CD4-positive, alpha-beta memory T cell (primary cell): ENCODE results near the gene PRDM16. TPM values are rescaled to one million over a fixed set of nuclear protein-coding genes. Genes with fewer than 3 reads are reported as not detected.
A peak's percentile ranks its signal among the peaks of the same experiment; 100 is the strongest.

Experiments used
- CTCF ChIA-PET: fragments of 350-600 bp; sonication (Branson Sonifier 250); formaldehyde crosslinking; loops from one replicate; lab custom pipeline; 2021; ENCODE audit warnings: inconsistent platforms; ENCODE audit not compliant: partially characterized antibody; lab: Charles Lee
- POLR2A ChIA-PET: fragments of 350-600 bp; sonication (Branson Sonifier 250); formaldehyde crosslinking; loops from one replicate; lab custom pipeline; 2021; ENCODE audit not compliant: partially characterized antibody; lab: Charles Lee
- DNase-seq, 5 donors: peaks; one replicate each; pipeline versions ENCODE4 v3.0.0 to v3.0.0-alpha.2; 2020 to 2022; ENCODE audit warnings: mixed read lengths in 1 of 5
- H3K27ac ChIP-seq: one replicate; pipeline ENCODE4 v1.7.0; 2013; ENCODE audit warnings: low read depth, low read length
- H3K27me3 ChIP-seq: 2 replicates; pipeline ENCODE4 v1.7.0; 2013; ENCODE audit warnings: mild to moderate bottlenecking, low read length, moderate library complexity; ENCODE audit not compliant: insufficient read depth
- H3K36me3 ChIP-seq: 2 replicates; pipeline ENCODE4 v1.7.0; 2013; ENCODE audit warnings: mild to moderate bottlenecking, low read length, moderate library complexity; ENCODE audit not compliant: insufficient read depth
- H3K4me1 ChIP-seq: 2 replicates; pipeline ENCODE4 v1.7.0; 2013; ENCODE audit warnings: mild to moderate bottlenecking, low read length, moderate library complexity; ENCODE audit not compliant: insufficient read depth
- H3K4me3 ChIP-seq, 2 donors: one replicate each; pipeline ENCODE4 v1.7.0; 2013; ENCODE audit warnings: low read length in 2 of 2, mild to moderate bottlenecking in 1 of 2
- H3K9me3 ChIP-seq, 2 donors: one replicate each; pipeline ENCODE4 v1.7.0; 2013; ENCODE audit warnings: low read length in 2 of 2, control low read depth in 1 of 2; ENCODE audit not compliant: control insufficient read depth in 1 of 2
- H3K27ac Mint-ChIP-seq, 7 donors: one replicate each; pipeline ENCODE4 v1.8.0; 2020 to 2021; ENCODE audit warnings: mixed read lengths in 7 of 7, mild to moderate bottlenecking in 6 of 7, inconsistent platforms in 3 of 7, moderate library complexity in 3 of 7
- H3K27me3 Mint-ChIP-seq, 2 donors: one replicate each; pipeline ENCODE4 v1.8.0; 2020 to 2021; ENCODE audit warnings: mixed read lengths in 2 of 2
- H3K36me3 Mint-ChIP-seq, 2 donors: one replicate each; pipeline ENCODE4 v1.8.0; 2020 to 2021; ENCODE audit warnings: mixed read lengths in 2 of 2, inconsistent platforms in 1 of 2, mild to moderate bottlenecking in 1 of 2
- H3K4me1 Mint-ChIP-seq, 4 donors: one replicate each; pipeline ENCODE4 v1.8.0; 2020 to 2021; ENCODE audit warnings: mixed read lengths in 4 of 4, mild to moderate bottlenecking in 1 of 4
- H3K4me3 Mint-ChIP-seq, 8 donors: one replicate each; pipeline ENCODE4 v1.8.0; 2020 to 2021; ENCODE audit warnings: mixed read lengths in 8 of 8, mild to moderate bottlenecking in 7 of 8, moderate library complexity in 6 of 8, inconsistent platforms in 3 of 8
- H3K9me3 Mint-ChIP-seq, 8 donors: one replicate each; pipeline ENCODE4 v1.8.0; 2020 to 2021; ENCODE audit warnings: mixed read lengths in 8 of 8, mild to moderate bottlenecking in 5 of 8, inconsistent platforms in 3 of 8, moderate library complexity in 1 of 8
- intact Hi-C: fragments of 100-400 bp; cut with micrococcal nuclease; formaldehyde crosslinking; loops from one replicate; pipeline ENCODE4 v1.15.1; 2023
- polyA plus RNA-seq, 2 donors: library from polyadenylated mRNA; unstranded; fragments of 300-500 nt; fragmentation: Illumina TruSeq; gene quantifications; one replicate each; pipeline ENCODE4 v1.2.3, GENCODE V29; 2021
- total RNA-seq, 2 experiments: library from RNA; stranded (reverse); gene quantifications; one replicate each; pipeline ENCODE4 v1.2.3, GENCODE V29; 2021

PRDM16 gene
- total and polyA plus RNA-seq, 4 experiments from 2014 or later, result not detected

GRCh38 chr1:3333903-3334302, 264.9 kb downstream of the PRDM16 start:
- CTCF ChIA-PET, result no interaction called here
- H3K4me1 Mint-ChIP-seq, result no peaks in the 10 kb centered on the region
- intact Hi-C loops, result no loop called here

DNA sequence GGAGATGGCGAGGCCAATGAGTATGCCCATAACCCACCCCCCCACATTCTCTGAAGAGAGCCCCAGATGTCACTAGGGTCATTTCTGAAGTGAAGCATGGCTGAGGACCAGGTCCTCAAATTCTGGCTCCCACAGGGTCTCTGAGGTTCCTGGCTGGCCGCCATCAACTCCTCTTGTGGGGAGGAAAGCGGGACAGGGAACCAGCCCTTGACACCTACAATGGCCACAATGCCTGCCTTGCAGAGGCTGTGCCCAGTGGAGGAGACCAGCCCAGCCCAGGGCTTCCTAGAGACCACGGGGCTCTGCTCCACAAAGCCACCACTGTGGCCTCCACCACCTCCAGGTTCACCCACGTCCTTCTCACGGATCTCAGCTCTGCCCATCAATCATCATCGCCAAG, 265.4 kb downstream of the PRDM16 start:
- no peak overlapping the region for H3K27ac Mint-ChIP-seq
- ChIA-PET POLR2A (no interaction called here), CTCF (no interaction called here)
- no peak overlapping the region for H3K4me3 Mint-ChIP-seq
- H3K27me3 ChIP-seq, result no peaks in the 10 kb centered on the region
- no peaks in the 10 kb centered on the region for H3K27me3 Mint-ChIP-seq
- no peaks in the 10 kb centered on the region for H3K9me3 Mint-ChIP-seq
- no peak for DNase-seq
- H3K9me3 ChIP-seq, result no peaks in the 10 kb centered on the region
- no peaks in the 10 kb centered on the region for H3K4me1 ChIP-seq
- no peaks in the 10 kb centered on the region for H3K4me1 Mint-ChIP-seq
- H3K27ac ChIP-seq, result no peak overlapping the region
- intact Hi-C loops, result no loop called here
- no peaks in the 10 kb centered on the region for H3K36me3 ChIP-seq
- H3K36me3 Mint-ChIP-seq, result no peaks in the 10 kb centered on the region
- H3K4me3 ChIP-seq, result no peak overlapping the region

More at GRCh38 chr1:3333903-3334302, 264.9 kb downstream of the PRDM16 start:
- no peaks in the 10 kb centered on the region for H3K27me3 Mint-ChIP-seq
- H3K36me3 Mint-ChIP-seq, result no peaks in the 10 kb centered on the region
- no peak overlapping the region for H3K4me3 ChIP-seq
- POLR2A ChIA-PET, result no interaction called here
- no peaks in the 10 kb centered on the region for H3K9me3 Mint-ChIP-seq
- no peaks in the 10 kb centered on the region for H3K27me3 ChIP-seq
- no peak overlapping the region for H3K27ac Mint-ChIP-seq
- no peaks in the 10 kb centered on the region for H3K9me3 ChIP-seq
- H3K4me1 ChIP-seq, result no peaks in the 10 kb centered on the region
- H3K27ac ChIP-seq, result no peak overlapping the region
- no peak overlapping the region for H3K4me3 Mint-ChIP-seq
- DNase-seq, result no peak
- H3K36me3 ChIP-seq, result no peaks in the 10 kb centered on the region

GRCh38 chr1:3335754-3336640, 267.0 kb downstream of the PRDM16 start:
- Mint-ChIP-seq H3K4me1 (no peaks in the 10 kb centered on the region), H3K27me3 (no peaks in the 10 kb centered on the region), H3K36me3 (no peaks in the 10 kb centered on the region), H3K9me3 (no peaks in the 10 kb centered on the region), H3K4me3 (no peak overlapping the region), H3K27ac (peak overlapping the region in 1 of 7 donors; percentile 46)
- H3K4me3 ChIP-seq, result no peak overlapping the region
- no peaks in the 10 kb centered on the region for H3K27me3 ChIP-seq
- H3K9me3 ChIP-seq, result no peaks in the 10 kb centered on the region
- H3K4me1 ChIP-seq, result no peaks in the 10 kb centered on the region
- H3K36me3 ChIP-seq, result no peaks in the 10 kb centered on the region
- H3K27ac ChIP-seq, result no peak overlapping the region
- DNase-seq, result no peak
- CTCF ChIA-PET, result no interaction called here
- intact Hi-C loops, result no loop called here
- POLR2A ChIA-PET, result no interaction called here

- Histone ChIP-seq H3K27me3 (no peaks in the 10 kb centered on the region), H3K4me3 (no peak overlapping the region), H3K36me3 (no peaks in the 10 kb centered on the region), H3K9me3 (no peaks in the 10 kb centered on the region), H3K27ac (no peak overlapping the region), H3K4me1 (no peaks in the 10 kb centered on the region)
- Mint-ChIP-seq H3K4me1 (no peaks in the 10 kb centered on the region), H3K9me3 (peaks cover 0 to 2% (median 0%) of the 10 kb centered on the region in 8 donors), H3K4me3 (no peak overlapping the region), H3K27me3 (no peaks in the 10 kb centered on the region), H3K27ac (no peak overlapping the region), H3K36me3 (no peaks in the 10 kb centered on the region)
- POLR2A ChIA-PET, result no interaction called here
- CTCF ChIA-PET, result no interaction called here
- intact Hi-C loops, result no loop called here
- no peak for DNase-seq
Measured at GRCh38 chr1:3336641-3337630, 267.9 kb downstream of the PRDM16 start.

DNA sequence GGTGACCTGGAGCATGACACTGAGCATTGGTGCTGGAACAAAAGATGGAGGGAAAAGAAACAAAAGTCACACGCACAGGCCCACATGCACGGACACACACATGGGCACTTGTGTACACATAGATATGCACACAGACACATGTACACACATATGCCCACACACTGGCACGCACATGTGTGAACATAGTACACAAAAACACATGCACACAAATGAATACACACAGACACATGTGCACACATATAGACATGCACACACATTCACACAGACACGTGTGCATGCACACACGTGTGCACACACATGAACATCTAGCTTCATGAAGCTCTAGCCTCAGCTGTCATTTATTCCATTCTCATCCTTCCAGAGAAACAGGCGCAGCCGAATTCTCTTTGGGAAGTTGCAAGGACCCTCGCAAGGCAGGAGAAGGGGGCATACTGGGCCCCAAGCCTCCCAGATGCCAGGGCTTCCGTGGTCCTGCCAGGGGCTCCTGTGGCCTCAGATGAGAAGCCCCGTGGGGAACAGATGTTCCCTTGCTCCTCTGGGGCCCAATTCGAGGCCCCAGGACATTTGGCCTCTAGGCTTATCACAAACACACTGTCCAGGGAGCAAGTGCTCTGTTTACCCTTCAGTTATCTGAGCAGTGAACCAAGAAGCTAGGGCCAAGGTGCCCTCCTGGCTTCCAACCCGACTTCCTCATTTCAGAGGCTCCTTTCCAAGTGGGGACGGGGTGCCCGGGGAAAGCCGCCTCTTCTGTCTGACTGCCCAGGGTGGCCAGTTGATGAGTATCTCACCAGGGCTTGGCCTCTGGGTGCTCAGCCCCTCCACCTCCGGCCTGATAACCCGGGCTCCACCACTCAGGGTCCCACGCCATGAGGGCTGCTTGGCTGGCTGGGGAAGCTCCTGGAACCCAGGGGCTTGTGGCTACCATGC, 269.1 kb downstream of the PRDM16 start:
- Mint-ChIP-seq H3K4me3 (no peak overlapping the region), H3K27me3 (no peaks in the 10 kb centered on the region), H3K4me1 (no peaks in the 10 kb centered on the region), H3K27ac (no peak overlapping the region), H3K9me3 (peaks cover 0 to 10% (median 4%) of the 10 kb centered on the region in 8 donors), H3K36me3 (no peaks in the 10 kb centered on the region)
- DNase-seq, result no peak
- Histone ChIP-seq H3K4me1 (no peaks in the 10 kb centered on the region), H3K27me3 (no peaks in the 10 kb centered on the region), H3K4me3 (no peak overlapping the region), H3K27ac (no peak overlapping the region), H3K36me3 (no peaks in the 10 kb centered on the region), H3K9me3 (no peaks in the 10 kb centered on the region)
- intact Hi-C loops, result no loop called here
- CTCF ChIA-PET, result no interaction called here
- POLR2A ChIA-PET, result no interaction called here

- Histone ChIP-seq H3K4me1 (no peaks in the 10 kb centered on the region), H3K36me3 (no peaks in the 10 kb centered on the region), H3K4me3 (no peak overlapping the region), H3K27me3 (no peaks in the 10 kb centered on the region), H3K9me3 (no peaks in the 10 kb centered on the region), H3K27ac (no peak overlapping the region)
- H3K4me3 Mint-ChIP-seq, result no peak overlapping the region
- no peaks in the 10 kb centered on the region for H3K4me1 Mint-ChIP-seq
- no peak for DNase-seq
- peaks cover 0 to 15% (median 8%) of the 10 kb centered on the region in 8 donors for H3K9me3 Mint-ChIP-seq
- intact Hi-C loops, result no loop called here
- ChIA-PET CTCF (no interaction called here), POLR2A (no interaction called here)
- H3K36me3 Mint-ChIP-seq, result no peaks in the 10 kb centered on the region
- H3K27me3 Mint-ChIP-seq, result no peaks in the 10 kb centered on the region
- no peak overlapping the region for H3K27ac Mint-ChIP-seq
Measured at GRCh38 chr1:3338725-3339070, 269.7 kb downstream of the PRDM16 start.
